A673 (cell line): ENCODE results near the gene ARHGAP18. TPM values are rescaled to one million over a fixed set of nuclear protein-coding genes. Genes with fewer than 3 reads are reported as not detected.

Experiments used
- BruUV-seq: library from RNA; stranded (reverse); fragments of 400-500 nt; replicated peaks from 2 replicates; lab custom pipeline; 2021; lab: Mats Ljungman, UMichigan
- CTCF ChIA-PET: fragments of 300-600 bp; sonication (Branson Sonifier 250); formaldehyde crosslinking; loops from one replicate; lab custom pipeline; 2022; ENCODE audit warnings: antibody characterized with exemption; lab: Charles Lee
- POLR2A ChIA-PET: fragments of 300-600 bp; sonication (Branson Sonifier 250); formaldehyde crosslinking; loops from one replicate; lab custom pipeline; 2022; ENCODE audit warnings: antibody characterized with exemption; ENCODE audit not compliant: low non-redundant PET; lab: Charles Lee
- DNase-seq: peaks from one replicate; pipeline ENCODE4 v3.0.0-alpha.2; 2015; ENCODE audit warnings: low spot score
- H3K27ac ChIP-seq: fragments of 200-600 bp; sonication (generic); 2 replicates; pipeline ENCODE4 v1.5.1; 2016; ENCODE audit warnings: mixed run types, low read depth, mild to moderate bottlenecking, mixed read lengths, antibody characterized with exemption, low read length; ENCODE audit not compliant: poor library complexity, severe bottlenecking
- H3K27me3 ChIP-seq: fragments of 200-600 bp; sonication (generic); replicated peaks from 2 replicates; pipeline ENCODE4 v1.6.1; 2017; ENCODE audit warnings: mixed run types, low read depth, mild to moderate bottlenecking, mixed read lengths, antibody characterized with exemption, low read length; ENCODE audit not compliant: insufficient read depth, poor library complexity
- H3K36me3 ChIP-seq: fragments of 200-600 bp; sonication (generic); 2 replicates; pipeline ENCODE4 v1.6.1; 2016; ENCODE audit warnings: mixed run types, mild to moderate bottlenecking, mixed read lengths, antibody characterized with exemption, low read length; ENCODE audit not compliant: insufficient read depth, poor library complexity, severe bottlenecking
- H3K4me1 ChIP-seq: fragments of 200-600 bp; sonication (generic); 2 replicates; pipeline ENCODE4 v1.6.1; 2017; ENCODE audit warnings: mixed run types, mild to moderate bottlenecking, mixed read lengths, antibody characterized with exemption, low read length; ENCODE audit not compliant: insufficient read depth, poor library complexity, severe bottlenecking
- H3K4me3 ChIP-seq: fragments of 200-600 bp; sonication (generic); 2 replicates; pipeline ENCODE4 v1.5.1; 2016; ENCODE audit warnings: low read depth, mixed run types, mild to moderate bottlenecking, mixed read lengths, low read length; ENCODE audit not compliant: poor library complexity, severe bottlenecking
- H3K9me3 ChIP-seq: fragments of 200-600 bp; sonication (generic); 2 replicates; pipeline ENCODE4 v1.6.1; 2016; ENCODE audit warnings: mixed run types, low read depth, mild to moderate bottlenecking, mixed read lengths, antibody characterized with exemption, low read length; ENCODE audit not compliant: poor library complexity, severe bottlenecking
- EZH2 ChIP-seq: fragments of 200-600 bp; sonication (generic); IDR thresholded peaks from 2 replicates; pipeline ENCODE4 v1.6.1; 2017; ENCODE audit warnings: borderline replicate concordance, low read depth, mild to moderate bottlenecking, mixed read lengths, antibody characterized with exemption, low read length; ENCODE audit not compliant: poor library complexity, severe bottlenecking
- intact Hi-C: fragments of 100-400 bp; cut with micrococcal nuclease; formaldehyde crosslinking; loops from one replicate; pipeline ENCODE4 v1.10.0; 2022; ENCODE audit not compliant: unreplicated experiment
- total RNA-seq: library from RNA; stranded (reverse); gene quantifications from 2 replicates; pipeline ENCODE4 v1.2.3, GENCODE V29; 2021
- TF ChIP-seq, protein P1 (sequence below): fragments of 300-800, 200-600 bp; sonication (generic); conservative IDR thresholded peaks from 2 replicates; pipeline ENCODE4 v1.5.1; 2017; ENCODE audit warnings: low read depth, mild to moderate bottlenecking, antibody characterized with exemption, low read length, moderate library complexity, mixed read lengths

ARHGAP18 gene
- total RNA-seq, 1 experiment from 2014 or later: 14.2 TPM

DNA sequence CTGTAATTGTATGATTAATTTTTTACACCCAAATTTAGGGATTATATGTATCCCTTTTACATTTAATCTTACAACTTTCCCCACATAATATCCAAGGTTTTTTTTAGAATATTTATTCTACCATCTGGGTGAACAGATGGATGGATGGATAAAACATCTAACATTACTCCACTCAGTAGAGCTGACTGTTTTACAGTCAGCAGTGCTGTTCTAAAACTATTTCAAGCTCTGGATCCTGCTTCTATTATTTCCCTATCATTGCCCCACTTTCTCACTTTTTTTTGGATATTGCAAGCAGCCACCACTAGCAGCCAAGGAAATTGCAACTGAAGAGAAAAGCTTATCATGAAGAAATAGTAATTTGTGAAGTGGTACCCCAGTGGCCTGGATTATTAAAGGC, 173.7 kb downstream of the ARHGAP18 start:
- TF ChIP-seq, protein P1, sequence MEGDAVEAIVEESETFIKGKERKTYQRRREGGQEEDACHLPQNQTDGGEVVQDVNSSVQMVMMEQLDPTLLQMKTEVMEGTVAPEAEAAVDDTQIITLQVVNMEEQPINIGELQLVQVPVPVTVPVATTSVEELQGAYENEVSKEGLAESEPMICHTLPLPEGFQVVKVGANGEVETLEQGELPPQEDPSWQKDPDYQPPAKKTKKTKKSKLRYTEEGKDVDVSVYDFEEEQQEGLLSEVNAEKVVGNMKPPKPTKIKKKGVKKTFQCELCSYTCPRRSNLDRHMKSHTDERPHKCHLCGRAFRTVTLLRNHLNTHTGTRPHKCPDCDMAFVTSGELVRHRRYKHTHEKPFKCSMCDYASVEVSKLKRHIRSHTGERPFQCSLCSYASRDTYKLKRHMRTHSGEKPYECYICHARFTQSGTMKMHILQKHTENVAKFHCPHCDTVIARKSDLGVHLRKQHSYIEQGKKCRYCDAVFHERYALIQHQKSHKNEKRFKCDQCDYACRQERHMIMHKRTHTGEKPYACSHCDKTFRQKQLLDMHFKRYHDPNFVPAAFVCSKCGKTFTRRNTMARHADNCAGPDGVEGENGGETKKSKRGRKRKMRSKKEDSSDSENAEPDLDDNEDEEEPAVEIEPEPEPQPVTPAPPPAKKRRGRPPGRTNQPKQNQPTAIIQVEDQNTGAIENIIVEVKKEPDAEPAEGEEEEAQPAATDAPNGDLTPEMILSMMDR: no peak
- TF ChIP-seq EZH2: no peak
- Histone ChIP-seq H3K27me3 (no peaks in the 10 kb centered on the region), H3K4me1 (peaks cover 4% of the 10 kb centered on the region), H3K9me3 (no peaks in the 10 kb centered on the region), H3K36me3 (no peaks in the 10 kb centered on the region), H3K4me3 (no peak overlapping the region), H3K27ac (no peak overlapping the region)
- ChIA-PET CTCF (no interaction called here), POLR2A (no interaction called here)
- intact Hi-C loops: no loop called here
- DNase-seq: no peak
- BruUV-seq: no TSS peak

DNA sequence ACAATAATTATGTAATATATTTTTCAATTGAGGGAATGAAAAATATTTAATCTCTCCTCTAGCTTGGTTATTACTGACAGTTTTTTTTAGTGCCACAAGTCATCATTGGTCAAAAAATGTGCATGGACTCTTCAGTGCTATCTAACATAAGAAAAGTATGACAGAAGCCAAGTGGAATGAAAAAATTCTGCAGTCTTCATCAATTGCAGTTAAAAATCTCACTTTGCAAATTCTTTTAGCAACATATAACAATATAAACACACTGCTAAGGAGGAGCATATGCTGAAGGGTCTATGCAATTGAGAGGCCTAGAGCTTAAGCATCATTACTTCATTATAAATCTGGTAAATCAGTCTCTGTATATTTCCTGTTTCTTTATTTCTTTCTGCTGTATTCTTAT, 175.1 kb downstream of the ARHGAP18 start:
- Histone ChIP-seq H3K4me1 (peaks cover 4% of the 10 kb centered on the region), H3K4me3 (no peak overlapping the region), H3K9me3 (no peaks in the 10 kb centered on the region), H3K27ac (no peak overlapping the region), H3K27me3 (no peaks in the 10 kb centered on the region), H3K36me3 (no peaks in the 10 kb centered on the region)
- CTCF ChIA-PET: no interaction called here
- intact Hi-C loops: no loop called here
- TF ChIP-seq, protein P1: no peak
- TF ChIP-seq EZH2: no peak
- POLR2A ChIA-PET: no interaction called here
- no peak for DNase-seq
- no TSS peak for BruUV-seq

Other genes with a start within 250 kb of the ARHGAP18 start
- gene TMEM244, start 151.1 kb upstream of the ARHGAP18 start, total RNA-seq: not detected in 2 replicates